ENCODE results near the gene CLCN3.
"Not testable (repeated sequence)": the region's sequence is repeated elsewhere in the genome, so short reads cannot be mapped to it uniquely, and the experiment has no call there.

The CLCN3 gene

DNA sequence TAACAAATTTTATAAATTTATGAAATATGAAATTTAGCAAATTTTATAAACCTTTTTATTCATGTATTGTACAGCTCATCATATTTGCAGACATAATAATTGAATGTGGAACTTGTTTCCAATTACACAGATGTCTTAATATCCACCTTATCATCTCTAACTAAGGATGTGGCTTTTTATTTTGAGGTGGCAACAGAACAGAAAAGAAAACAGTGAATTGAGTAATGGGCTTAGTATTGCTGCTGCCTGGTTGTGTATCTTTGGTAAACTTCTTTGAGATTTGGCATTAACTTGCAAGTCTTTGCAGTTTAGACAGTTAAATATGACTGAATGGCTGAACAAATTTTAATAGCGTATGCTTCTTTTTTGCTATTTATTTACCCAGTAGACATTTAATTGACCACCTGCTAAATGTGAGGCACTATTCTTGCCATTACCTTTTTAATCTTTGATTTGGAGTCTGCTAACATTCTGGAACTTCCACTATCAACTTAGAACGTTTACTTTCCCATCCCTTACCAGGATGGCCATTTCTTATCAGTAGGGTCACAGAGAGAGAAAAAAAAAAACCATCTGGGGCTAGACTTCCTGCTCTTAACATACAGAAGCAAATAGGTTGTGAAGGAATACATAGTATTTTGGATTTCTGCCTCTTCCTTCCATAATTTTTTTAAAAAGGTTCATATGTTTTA, 44.8 kb downstream of the CLCN3 start:
- Mint-ChIP-seq H3K4me3 (no peak overlapping the region), H3K36me3 (ENCODE audit: low read depth) (peaks cover 55% of the 10 kb centered on the region), H3K9me3 (peaks cover 44% of the 10 kb centered on the region), H3K27me3 (ENCODE audit: low read depth, poor library complexity) (peaks cover 3% of the 10 kb centered on the region), H3K27ac (no peak overlapping the region), H3K4me1 (peaks cover 25% of the 10 kb centered on the region)
- TF ChIP-seq, protein P1, sequence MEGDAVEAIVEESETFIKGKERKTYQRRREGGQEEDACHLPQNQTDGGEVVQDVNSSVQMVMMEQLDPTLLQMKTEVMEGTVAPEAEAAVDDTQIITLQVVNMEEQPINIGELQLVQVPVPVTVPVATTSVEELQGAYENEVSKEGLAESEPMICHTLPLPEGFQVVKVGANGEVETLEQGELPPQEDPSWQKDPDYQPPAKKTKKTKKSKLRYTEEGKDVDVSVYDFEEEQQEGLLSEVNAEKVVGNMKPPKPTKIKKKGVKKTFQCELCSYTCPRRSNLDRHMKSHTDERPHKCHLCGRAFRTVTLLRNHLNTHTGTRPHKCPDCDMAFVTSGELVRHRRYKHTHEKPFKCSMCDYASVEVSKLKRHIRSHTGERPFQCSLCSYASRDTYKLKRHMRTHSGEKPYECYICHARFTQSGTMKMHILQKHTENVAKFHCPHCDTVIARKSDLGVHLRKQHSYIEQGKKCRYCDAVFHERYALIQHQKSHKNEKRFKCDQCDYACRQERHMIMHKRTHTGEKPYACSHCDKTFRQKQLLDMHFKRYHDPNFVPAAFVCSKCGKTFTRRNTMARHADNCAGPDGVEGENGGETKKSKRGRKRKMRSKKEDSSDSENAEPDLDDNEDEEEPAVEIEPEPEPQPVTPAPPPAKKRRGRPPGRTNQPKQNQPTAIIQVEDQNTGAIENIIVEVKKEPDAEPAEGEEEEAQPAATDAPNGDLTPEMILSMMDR (IDR thresholded peaks at IDR 0.05) = no peak
- DNase-seq = no peak

DNA sequence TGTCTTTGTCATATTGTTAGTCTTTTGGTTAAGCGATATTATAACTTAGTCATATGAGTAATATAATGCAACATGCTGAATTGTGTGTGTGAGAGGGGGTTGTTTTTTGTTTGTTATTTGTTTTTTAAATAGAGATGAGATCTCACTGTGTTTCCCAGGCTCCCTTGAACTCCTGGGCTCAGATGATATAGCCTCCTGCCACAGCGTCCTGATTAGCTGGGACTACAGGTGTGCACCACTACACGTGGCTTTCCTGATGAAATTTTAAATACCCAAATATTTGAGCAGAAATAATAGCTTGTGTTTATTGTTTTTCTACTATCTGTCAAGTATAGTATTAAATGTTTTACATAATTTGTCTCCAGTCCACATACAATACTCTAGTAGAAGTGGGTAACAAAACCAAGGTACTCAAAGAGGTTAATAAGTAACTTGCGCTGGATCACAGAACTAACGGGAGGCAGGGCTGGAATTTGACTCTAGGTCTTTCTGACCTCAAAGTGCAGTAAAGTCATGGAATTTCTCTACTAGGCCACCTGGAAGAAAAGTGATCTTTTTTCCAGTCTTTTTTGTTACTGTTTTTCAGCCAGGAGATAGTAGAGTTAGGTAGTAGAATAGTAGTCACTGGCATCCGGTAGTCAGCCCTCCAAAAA, 47.8 kb downstream of the CLCN3 start:
- H3K36me3 Mint-ChIP-seq (ENCODE audit: low read depth) = peaks cover 71% of the 10 kb centered on the region
- no peak overlapping the region for H3K27ac Mint-ChIP-seq
- H3K27me3 Mint-ChIP-seq (ENCODE audit: low read depth, poor library complexity) = peaks cover 6% of the 10 kb centered on the region
- TF ChIP-seq, protein P1 (IDR thresholded peaks at IDR 0.05) = no peak
- no peak for DNase-seq
- peaks cover 51% of the 10 kb centered on the region for H3K9me3 Mint-ChIP-seq
- no peaks in the 10 kb centered on the region for H3K4me1 Mint-ChIP-seq
- no peak overlapping the region for H3K4me3 Mint-ChIP-seq

DNA sequence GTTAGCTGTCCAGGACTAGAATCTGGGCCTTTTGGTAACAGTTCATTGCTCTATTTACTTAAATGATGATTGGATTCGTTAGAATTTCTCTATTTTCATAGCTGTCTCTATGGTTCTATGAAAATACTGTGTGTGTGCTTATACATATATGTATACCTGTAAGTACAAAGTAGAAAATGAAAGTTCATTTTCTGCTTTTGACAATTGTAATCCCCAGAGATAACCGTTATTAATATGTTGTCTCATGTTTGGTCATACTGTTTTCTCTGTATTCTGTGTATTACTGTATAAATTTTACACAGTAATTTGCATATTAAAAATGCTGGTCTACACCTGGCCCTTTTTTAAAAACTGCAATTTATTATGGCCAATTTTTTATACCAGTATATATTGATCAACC, 55.4 kb downstream of the CLCN3 start:
- TF ChIP-seq, protein P1 (IDR thresholded peaks at IDR 0.05) = no peak
- no peak for DNase-seq
- Mint-ChIP-seq H3K27ac (no peak overlapping the region), H3K27me3 (ENCODE audit: low read depth, poor library complexity) (peaks cover 8% of the 10 kb centered on the region), H3K4me3 (no peak overlapping the region), H3K36me3 (ENCODE audit: low read depth) (peaks cover 49% of the 10 kb centered on the region), H3K9me3 (peaks cover 27% of the 10 kb centered on the region), H3K4me1 (no peaks in the 10 kb centered on the region)

DNA sequence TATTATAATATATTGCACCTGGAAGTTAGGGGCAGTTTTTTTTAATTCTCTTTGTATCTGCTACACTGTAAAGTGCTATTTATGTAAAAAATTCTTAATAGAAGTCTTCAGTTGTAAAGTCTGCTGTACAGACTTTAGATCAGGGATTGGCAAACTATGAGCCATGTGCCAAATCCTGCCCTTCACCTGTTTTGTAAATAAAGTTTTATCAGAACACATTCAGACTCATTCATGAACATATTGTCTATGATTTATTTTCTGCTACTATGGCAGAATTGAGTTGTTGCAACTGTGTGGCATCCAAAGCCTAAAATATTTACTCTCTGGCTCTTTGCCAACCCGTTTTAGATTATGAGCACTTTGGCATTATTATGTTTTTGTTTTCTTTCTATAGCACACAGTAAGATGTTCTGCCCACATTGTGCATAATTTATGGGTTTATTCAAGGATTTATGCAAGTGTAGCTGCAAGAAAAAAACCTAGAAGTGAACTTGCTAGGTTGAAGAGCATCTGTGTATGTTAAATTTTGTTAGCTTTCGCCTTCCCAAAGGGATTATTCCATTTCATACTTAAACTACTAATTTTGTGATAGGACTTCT, 56.9 kb downstream of the CLCN3 start:
- peaks cover 26% of the 10 kb centered on the region for H3K9me3 Mint-ChIP-seq
- no peak overlapping the region for H3K27ac Mint-ChIP-seq
- no peaks in the 10 kb centered on the region for H3K4me1 Mint-ChIP-seq
- H3K36me3 Mint-ChIP-seq (ENCODE audit: low read depth) = peaks cover 43% of the 10 kb centered on the region
- no peak overlapping the region for H3K4me3 Mint-ChIP-seq
- TF ChIP-seq, protein P1 (IDR thresholded peaks at IDR 0.05) = no peak
- H3K27me3 Mint-ChIP-seq (ENCODE audit: low read depth, poor library complexity) = peaks cover 8% of the 10 kb centered on the region
- DNase-seq = no peak

DNA sequence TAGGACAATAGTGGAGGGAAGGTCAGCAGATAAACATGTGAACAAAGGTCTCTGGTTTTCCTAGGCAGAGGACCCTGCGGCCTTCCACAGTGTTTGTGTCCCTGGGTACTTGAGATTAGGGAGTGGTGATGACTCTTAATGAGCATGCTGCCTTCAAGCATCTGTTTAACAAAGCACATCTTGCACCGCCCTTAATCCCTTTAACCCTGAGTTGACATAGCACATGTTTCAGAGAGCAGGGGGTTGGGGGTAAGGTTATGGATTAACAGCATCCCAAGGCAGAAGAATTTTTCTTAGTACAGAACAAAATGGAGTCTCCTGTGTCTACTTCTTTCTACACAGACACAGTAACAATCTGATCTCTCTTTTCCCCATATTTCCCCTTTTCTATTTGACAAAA, 58.1 kb downstream of the CLCN3 start:
- not testable (repeated sequence) for H3K4me3 Mint-ChIP-seq; DNase-seq; H3K27ac Mint-ChIP-seq; H3K4me1 Mint-ChIP-seq; H3K27me3 Mint-ChIP-seq (ENCODE audit: low read depth, poor library complexity)
- peaks cover 50% of the 10 kb centered on the region for H3K36me3 Mint-ChIP-seq (ENCODE audit: low read depth)
- peaks cover 26% of the 10 kb centered on the region for H3K9me3 Mint-ChIP-seq

DNA sequence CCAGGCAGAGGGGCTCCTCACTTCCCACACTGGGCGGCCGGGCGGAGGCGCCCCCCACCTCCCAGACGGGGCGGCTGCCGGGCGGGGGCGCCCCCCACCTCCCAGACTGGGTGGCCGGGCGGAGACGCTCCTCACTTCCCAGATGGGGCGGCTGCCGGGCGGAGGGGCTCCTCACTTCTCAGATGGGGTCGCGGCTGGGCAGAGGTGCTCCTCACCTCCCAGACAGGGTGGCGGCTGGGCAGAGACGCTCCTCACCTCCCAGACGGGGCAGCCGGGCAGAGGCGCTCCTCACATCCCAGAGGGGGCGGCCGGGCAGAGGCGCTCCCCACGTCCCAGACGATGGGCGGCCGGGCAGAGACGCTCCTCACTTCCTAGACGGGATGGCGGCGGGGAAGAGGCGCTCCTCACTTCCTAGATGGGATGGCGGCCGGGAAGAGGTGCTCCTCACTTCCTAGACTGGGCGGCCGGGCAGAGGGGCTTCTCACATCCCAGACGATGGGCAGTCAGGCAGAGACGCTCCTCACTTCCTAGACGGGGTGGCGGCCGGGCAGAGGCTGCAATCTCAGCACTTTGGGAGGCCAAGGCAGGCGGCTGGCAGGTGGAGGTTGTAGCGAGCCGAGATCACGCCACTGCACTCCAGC, 58.7 kb downstream of the CLCN3 start:
- not testable (repeated sequence) for H3K27me3 Mint-ChIP-seq (ENCODE audit: low read depth, poor library complexity); H3K4me1 Mint-ChIP-seq; H3K4me3 Mint-ChIP-seq; DNase-seq; H3K27ac Mint-ChIP-seq
- peaks cover 26% of the 10 kb centered on the region for H3K9me3 Mint-ChIP-seq
- peaks cover 54% of the 10 kb centered on the region for H3K36me3 Mint-ChIP-seq (ENCODE audit: low read depth)

Data from nephron progenitor cell (in vitro differentiated cells).